Left forelimb (tissue), 1 donor: ENCODE measurements around the gene ARL6IP1.
"Not testable (repeated sequence)": the region's sequence is repeated elsewhere in the genome, so short reads cannot be mapped to it uniquely, and the experiment has no call there.

Experiments used
- DNase-seq: peaks from one replicate; pipeline ENCODE4 v3.0.0-alpha.2; 2018; ENCODE audit warnings: low spot score

Gene ARL6IP1

GRCh38 chr16:18759598-18760520, 41.5 kb downstream of the ARL6IP1 start:
- not testable (repeated sequence) for DNase-seq

GRCh38 chr16:18757960-18758660, 43.2 kb downstream of the ARL6IP1 start:
- not testable (repeated sequence) for DNase-seq

GRCh38 chr16:18756639-18757038, 44.7 kb downstream of the ARL6IP1 start:
- DNase-seq, result not testable (repeated sequence)

- not testable (repeated sequence) for DNase-seq
Measured at GRCh38 chr16:18742870-18743269, 58.5 kb downstream of the ARL6IP1 start.
